HFF-Myc (cell line): ENCODE data around the gene DYSF.

Experiments used
- DNase-seq: peaks from one replicate; pipeline ENCODE4 v3.0.0-alpha.2; 2011; ENCODE audit warnings: low read depth; ENCODE audit errors: extremely low read depth
- H3K4me3 ChIP-seq: replicated peaks from 2 replicates; pipeline ENCODE4 v1.5.1; 2011; ENCODE audit warnings: low read depth, mild to moderate bottlenecking, control low read depth, low read length
- CTCF ChIP-seq: IDR thresholded peaks from 2 replicates; pipeline ENCODE4 v1.5.1; 2012; ENCODE audit warnings: mild to moderate bottlenecking, low read depth, low read length, control low read depth; ENCODE audit errors: missing control alignments

DYSF gene

GRCh38 chr2:71559080-71559827 is 105.9 kb downstream of the DYSF start:
- no peak for TF ChIP-seq CTCF
- DNase-seq, result no peak
- no peak overlapping the region for H3K4me3 ChIP-seq

GRCh38 chr2:71559828-71560637 is 106.7 kb downstream of the DYSF start:
- no peak overlapping the region for H3K4me3 ChIP-seq
- no peak for TF ChIP-seq CTCF
- DNase-seq, result no peak

- H3K4me3 ChIP-seq, result no peak overlapping the region
- no peak for TF ChIP-seq CTCF
- DNase-seq, result no peak
Measured at GRCh38 chr2:71560638-71561011, 107.3 kb downstream of the DYSF start.

- H3K4me3 ChIP-seq, result no peak overlapping the region
- no peak for DNase-seq
- TF ChIP-seq CTCF, result no peak
Measured at GRCh38 chr2:71561441-71562267, 108.3 kb downstream of the DYSF start.

GRCh38 chr2:71562518-71562917 is 109.2 kb downstream of the DYSF start:
- DNase-seq, result no peak
- no peak for TF ChIP-seq CTCF

DNA sequence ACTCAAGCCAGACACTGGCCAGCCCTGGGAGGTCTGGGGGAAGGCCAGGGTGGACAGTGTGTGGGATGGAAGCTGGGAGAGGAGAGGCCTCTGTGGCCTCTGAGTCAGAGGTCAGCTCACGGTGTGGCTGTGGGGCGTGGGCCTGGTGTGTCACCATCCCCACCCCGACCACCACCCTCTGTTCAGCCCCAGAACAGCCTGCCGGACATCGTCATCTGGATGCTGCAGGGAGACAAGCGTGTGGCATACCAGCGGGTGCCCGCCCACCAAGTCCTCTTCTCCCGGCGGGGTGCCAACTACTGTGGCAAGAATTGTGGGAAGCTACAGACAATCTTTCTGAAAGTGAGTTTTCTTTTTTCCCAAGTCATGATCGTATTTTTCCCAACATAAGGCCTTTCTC is 110.5 kb downstream of the DYSF start:
- TF ChIP-seq CTCF, result no peak
- no peak for DNase-seq
- no peak overlapping the region for H3K4me3 ChIP-seq

More at GRCh38 chr2:71562518-71562917, 109.2 kb downstream of the DYSF start:
- no peak overlapping the region for H3K4me3 ChIP-seq
